MCF 10A (cell line): ENCODE measurements around the gene SPATA20. TPM values are rescaled to one million over a fixed set of nuclear protein-coding genes. Genes with fewer than 3 reads are reported as not detected.

Experiments
- BruUV-seq: library from RNA; stranded (reverse); fragments of 400-500 nt; replicated peaks from 2 replicates; lab custom pipeline; 2021; lab: Mats Ljungman, UMichigan
- CTCF ChIA-PET: fragments of 300-600 bp; sonication (Branson Sonifier 250); formaldehyde crosslinking; extraction: SDS; loops from one replicate; lab custom pipeline; 2021; ENCODE audit warnings: antibody characterized with exemption, inconsistent platforms; lab: Yijun Ruan, JAX
- POLR2A ChIA-PET: fragments of 300-600, 350-650 bp; sonication (Branson Sonifier 250); formaldehyde crosslinking; extraction: SDS; loops from one replicate; lab custom pipeline; 2020; ENCODE audit warnings: antibody characterized with exemption, inconsistent platforms; lab: Yijun Ruan, JAX
- DNase-seq: peaks from one replicate; pipeline ENCODE4 v3.0.0-alpha.2; 2018; ENCODE audit not compliant: unreplicated experiment
- H3K27ac Mint-ChIP-seq: one replicate; pipeline ENCODE4 v1.8.0; 2022; ENCODE audit warnings: mild to moderate bottlenecking, low read depth, mixed read lengths; ENCODE audit not compliant: unreplicated experiment
- H3K27me3 Mint-ChIP-seq: one replicate; pipeline ENCODE4 v1.8.0; 2022; ENCODE audit warnings: mixed read lengths; ENCODE audit not compliant: insufficient read depth, unreplicated experiment
- H3K36me3 Mint-ChIP-seq: one replicate; pipeline ENCODE4 v1.8.0; 2022; ENCODE audit warnings: mild to moderate bottlenecking, moderate library complexity, mixed read lengths; ENCODE audit not compliant: insufficient read depth, unreplicated experiment
- H3K4me1 Mint-ChIP-seq: one replicate; pipeline ENCODE4 v1.8.0; 2022; ENCODE audit warnings: mixed read lengths; ENCODE audit not compliant: insufficient read depth, unreplicated experiment
- H3K4me3 Mint-ChIP-seq: one replicate; pipeline ENCODE4 v1.8.0; 2022; ENCODE audit warnings: mild to moderate bottlenecking, moderate library complexity, mixed read lengths; ENCODE audit not compliant: unreplicated experiment
- H3K9me3 Mint-ChIP-seq: one replicate; pipeline ENCODE4 v1.8.0; 2022; ENCODE audit warnings: mixed read lengths; ENCODE audit not compliant: unreplicated experiment
- intact Hi-C: fragments of 100-400 bp; cut with micrococcal nuclease; formaldehyde crosslinking; loops from 2 replicates; pipeline ENCODE4 v1.14.1; 2022
- total RNA-seq: library from RNA; stranded (reverse); gene quantifications from 2 replicates; pipeline ENCODE4 v1.2.3, GENCODE V29; 2022
- TF ChIP-seq, protein P1 (sequence below): fragments of 200-600 bp; IDR thresholded peaks from one replicate; pipeline ENCODE4 v1.8.0; 2022; ENCODE audit warnings: antibody characterized with exemption, mild to moderate bottlenecking; ENCODE audit not compliant: unreplicated experiment

Gene SPATA20
- total RNA-seq, 1 experiment from 2014 or later = 35.3 TPM

DNA sequence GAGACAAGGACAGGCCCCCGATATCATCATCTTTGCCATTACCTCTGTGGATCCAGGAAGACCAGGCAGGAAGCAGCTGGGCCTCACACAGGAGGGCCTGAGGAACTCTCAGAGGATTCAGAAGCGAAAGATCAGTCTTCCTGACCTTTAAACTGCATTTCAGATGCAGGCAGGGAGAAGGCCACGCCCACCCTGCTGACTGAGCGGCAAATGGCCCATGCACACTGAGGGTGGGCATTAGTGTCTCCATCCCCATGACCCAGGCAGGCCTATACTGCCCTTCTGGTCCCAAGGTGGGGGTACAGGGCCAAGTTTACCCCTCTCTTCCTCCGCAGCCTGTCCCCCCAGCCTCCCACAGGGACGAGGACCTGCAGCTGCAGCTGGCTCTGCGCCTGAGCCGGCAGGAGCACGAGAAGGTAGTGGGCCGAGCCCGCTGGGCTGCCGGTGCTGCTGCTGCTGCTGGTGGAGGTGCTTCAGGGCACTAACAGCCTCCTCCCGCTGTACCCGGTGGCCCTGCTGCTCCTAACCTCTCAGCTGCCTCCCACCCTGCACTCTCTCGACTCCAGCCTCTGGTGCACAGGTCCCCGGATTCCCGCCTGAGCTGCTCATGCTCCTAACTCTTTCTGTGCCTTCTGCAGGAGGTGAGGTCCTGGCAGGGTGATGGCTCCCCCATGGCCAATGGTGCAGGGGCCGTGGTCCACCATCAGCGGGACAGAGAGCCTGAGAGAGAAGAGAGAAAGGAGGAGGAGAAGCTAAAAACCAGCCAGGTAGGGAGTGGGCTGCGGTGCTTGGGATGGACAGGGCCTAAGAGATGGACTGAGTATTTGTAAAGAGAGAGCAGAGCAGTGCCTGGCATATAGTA lies 8.2 kb upstream of the SPATA20 start:
- ChIA-PET CTCF (interaction anchor here (0.5 to 1.3 kb wide), 4 partner anchors 8 to 164 kb away, joined by 3 to 4 read pairs (median 3); no protein-coding TSS in a partner anchor), POLR2A (interaction anchor here (0.7 to 5.6 kb wide), 5 partner anchors 16 to 782 kb away, joined by 3 to 59 read pairs (median 3); no protein-coding TSS in a partner anchor)
- no peak overlapping the region for H3K27ac Mint-ChIP-seq
- no peak for DNase-seq
- no peak overlapping the region for H3K4me3 Mint-ChIP-seq
- TF ChIP-seq, protein P1, sequence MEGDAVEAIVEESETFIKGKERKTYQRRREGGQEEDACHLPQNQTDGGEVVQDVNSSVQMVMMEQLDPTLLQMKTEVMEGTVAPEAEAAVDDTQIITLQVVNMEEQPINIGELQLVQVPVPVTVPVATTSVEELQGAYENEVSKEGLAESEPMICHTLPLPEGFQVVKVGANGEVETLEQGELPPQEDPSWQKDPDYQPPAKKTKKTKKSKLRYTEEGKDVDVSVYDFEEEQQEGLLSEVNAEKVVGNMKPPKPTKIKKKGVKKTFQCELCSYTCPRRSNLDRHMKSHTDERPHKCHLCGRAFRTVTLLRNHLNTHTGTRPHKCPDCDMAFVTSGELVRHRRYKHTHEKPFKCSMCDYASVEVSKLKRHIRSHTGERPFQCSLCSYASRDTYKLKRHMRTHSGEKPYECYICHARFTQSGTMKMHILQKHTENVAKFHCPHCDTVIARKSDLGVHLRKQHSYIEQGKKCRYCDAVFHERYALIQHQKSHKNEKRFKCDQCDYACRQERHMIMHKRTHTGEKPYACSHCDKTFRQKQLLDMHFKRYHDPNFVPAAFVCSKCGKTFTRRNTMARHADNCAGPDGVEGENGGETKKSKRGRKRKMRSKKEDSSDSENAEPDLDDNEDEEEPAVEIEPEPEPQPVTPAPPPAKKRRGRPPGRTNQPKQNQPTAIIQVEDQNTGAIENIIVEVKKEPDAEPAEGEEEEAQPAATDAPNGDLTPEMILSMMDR = no peak
- H3K27me3 Mint-ChIP-seq = no peaks in the 10 kb centered on the region
- H3K4me1 Mint-ChIP-seq = peaks cover 52% of the 10 kb centered on the region
- no peaks in the 10 kb centered on the region for H3K9me3 Mint-ChIP-seq
- no TSS peak for BruUV-seq
- H3K36me3 Mint-ChIP-seq = no peaks in the 10 kb centered on the region
- intact Hi-C loops = no loop called here

DNA sequence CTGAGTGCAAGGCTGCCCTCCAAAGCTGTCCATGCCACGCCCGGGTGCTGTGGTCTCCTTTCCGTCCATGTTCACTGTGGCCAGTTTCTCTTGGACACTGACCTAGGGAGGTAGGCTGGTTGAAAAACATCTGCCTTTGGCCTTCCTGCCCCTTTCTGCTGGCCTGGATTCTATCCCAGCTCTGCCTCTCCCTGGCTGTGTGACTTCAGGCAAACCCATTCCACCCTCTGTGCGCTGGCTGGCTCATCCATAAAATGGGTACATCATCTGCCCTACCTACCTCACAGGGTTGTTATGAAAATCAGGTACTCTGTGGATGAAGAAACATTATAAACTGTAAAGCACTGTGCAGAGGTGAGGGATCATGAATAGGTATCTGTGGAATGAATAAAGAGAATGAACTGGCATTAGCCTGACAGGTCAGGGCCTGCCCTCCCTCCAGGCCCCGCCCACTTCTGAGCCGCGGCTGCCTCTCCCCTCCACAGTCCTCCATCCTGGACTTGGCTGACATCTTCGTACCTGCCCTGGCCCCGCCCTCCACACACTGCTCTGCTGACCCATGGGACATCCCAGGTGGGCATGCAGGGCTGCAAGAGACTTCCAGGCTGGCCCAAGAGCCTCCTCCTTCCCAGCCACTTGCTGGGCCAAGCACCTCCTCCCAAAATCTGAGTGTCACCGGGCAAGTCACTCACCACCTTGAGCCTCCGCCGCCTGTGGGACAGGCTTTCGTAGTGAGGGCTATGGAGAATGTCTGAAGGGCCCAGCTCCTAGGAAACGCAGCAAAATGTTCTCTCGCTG lies 7.0 kb upstream of the SPATA20 start:
- CTCF ChIA-PET = interaction anchor here (0.6 to 1.9 kb wide), 5 partner anchors 20 to 178 kb away, joined by 3 to 6 read pairs (median 3); no protein-coding TSS in a partner anchor
- no peaks in the 10 kb centered on the region for H3K36me3 Mint-ChIP-seq
- no peak overlapping the region for H3K4me3 Mint-ChIP-seq

DNA sequence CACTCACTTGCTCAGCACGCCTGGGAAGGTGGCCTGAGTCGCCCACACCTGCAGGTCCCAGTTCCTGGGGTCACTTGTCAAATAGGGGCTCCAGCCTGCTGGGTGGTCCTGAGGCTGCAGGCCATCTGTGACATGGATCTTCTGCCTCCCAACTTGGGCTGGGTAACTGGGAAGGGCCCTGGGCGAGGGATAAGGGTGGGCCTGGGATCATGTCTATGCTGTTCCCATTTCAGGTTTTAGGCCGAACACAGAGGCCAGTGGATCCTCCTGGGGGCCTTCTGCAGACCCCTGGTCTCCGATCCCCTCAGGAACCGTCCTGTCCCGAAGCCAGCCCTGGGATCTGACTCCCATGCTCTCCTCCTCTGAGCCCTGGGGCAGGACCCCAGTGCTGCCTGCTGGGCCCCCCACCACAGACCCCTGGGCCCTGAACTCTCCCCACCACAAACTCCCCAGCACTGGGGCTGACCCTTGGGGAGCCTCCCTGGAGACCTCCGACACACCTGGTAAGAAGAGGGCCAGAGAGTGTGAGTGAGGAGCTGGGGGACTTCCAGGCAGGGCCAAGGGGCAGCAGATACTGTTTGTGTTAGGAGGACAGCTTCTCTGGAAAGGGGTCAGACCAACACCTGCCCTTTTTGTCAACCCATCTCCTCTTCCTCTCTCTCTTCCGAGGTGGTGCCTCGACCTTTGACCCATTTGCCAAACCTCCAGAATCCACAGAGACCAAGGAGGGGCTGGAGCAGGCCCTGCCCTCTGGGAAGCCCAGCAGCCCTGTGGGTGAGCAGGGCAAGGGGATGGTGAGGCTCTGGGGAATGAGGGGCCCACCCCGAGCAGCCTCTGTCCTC lies 6.2 kb upstream of the SPATA20 start:
- intact Hi-C loops = loop anchor here (10.0 kb wide), 1 partner anchor 414 kb away; no protein-coding TSS in a partner anchor
- no peak for DNase-seq
- no TSS peak for BruUV-seq
- Mint-ChIP-seq H3K27ac (no peak overlapping the region), H3K36me3 (no peaks in the 10 kb centered on the region), H3K9me3 (no peaks in the 10 kb centered on the region), H3K27me3 (no peaks in the 10 kb centered on the region), H3K4me1 (peaks cover 37% of the 10 kb centered on the region), H3K4me3 (no peak overlapping the region)
- POLR2A ChIA-PET = interaction anchor here (0.7 to 5.6 kb wide), 8 partner anchors 22 to 489 kb away, joined by 3 to 59 read pairs (median 8); no protein-coding TSS in a partner anchor
- CTCF ChIA-PET = interaction anchor here (0.7 to 1.9 kb wide), 6 partner anchors 57 to 301 kb away, joined by 3 to 6 read pairs (median 6); partner anchors contain the start of gene LRRC59
- TF ChIP-seq, protein P1 = no peak

More for the DNA sequence above, 7.0 kb upstream of the SPATA20 start:
- Mint-ChIP-seq H3K4me1 (peaks cover 43% of the 10 kb centered on the region), H3K27ac (peak overlapping the region; percentile 68), H3K9me3 (no peaks in the 10 kb centered on the region), H3K27me3 (no peaks in the 10 kb centered on the region)
- peak; percentile 84 for DNase-seq
- TF ChIP-seq, protein P1 = no peak
- no TSS peak for BruUV-seq
- POLR2A ChIA-PET = interaction anchor here (1.0 to 5.6 kb wide), 2 partner anchors 23 to 54 kb away, joined by 3 to 59 read pairs; no protein-coding TSS in a partner anchor
- intact Hi-C loops = loop anchor here (10.0 kb wide), 1 partner anchor 415 kb away; no protein-coding TSS in a partner anchor
